Right atrium auricular region (tissue), 2 donors: ENCODE measurements around the gene MYF6. TPM values are rescaled to one million over a fixed set of nuclear protein-coding genes. Genes with fewer than 3 reads are reported as not detected.

Source experiments
- DNase-seq: peaks from one replicate; pipeline ENCODE4 v3.0.0-alpha.2; 2019; ENCODE audit warnings: low spot score
- H3K27ac ChIP-seq, 2 donors: fragments of 200-600 bp; sonication (generic); 1 replicate in 1 of 2; 2 replicates in 1 of 2; pipeline ENCODE4 v1.5.1; 2016 to 2019
- H3K27me3 ChIP-seq, 2 donors: fragments of 200-600 bp; sonication (generic); one replicate each; pipeline versions ENCODE4 v1.5.1 to v1.6.0; 2017 to 2019
- H3K36me3 ChIP-seq: fragments of 200-600 bp; sonication (generic); one replicate; pipeline ENCODE4 v1.5.1; 2016
- H3K4me1 ChIP-seq, 2 donors: fragments of 200-600 bp; sonication (generic); one replicate each; pipeline versions ENCODE4 v1.5.1 to v1.6.0; 2017 to 2019
- H3K4me3 ChIP-seq, 2 donors: fragments of 200-600 bp; sonication (generic); 1 replicate in 1 of 2; 2 replicates in 1 of 2; pipeline ENCODE4 v1.5.1; 2017 to 2019; ENCODE audit warnings: mild to moderate bottlenecking in 1 of 2, moderate library complexity in 1 of 2
- H3K9me3 ChIP-seq, 2 donors: fragments of 200-600 bp; sonication (generic); one replicate each; pipeline ENCODE4 v1.5.1; 2019
- total RNA-seq, 2 donors: library from RNA; depleted of rRNA; stranded (reverse); fragments of >200 nt; gene quantifications; one replicate each; pipeline ENCODE4 v1.1.0, GENCODE V29; 2016
- TF ChIP-seq, protein P1 (sequence below), 2 donors: fragments of 200-600 bp; sonication (generic); IDR thresholded peaks; one replicate each; pipeline ENCODE4 v1.5.1; 2019; ENCODE audit warnings: antibody characterized with exemption in 2 of 2

The MYF6 gene
- total RNA-seq, 2 donors from 2014 or later = 0.28 TPM; not detected in 1

DNA sequence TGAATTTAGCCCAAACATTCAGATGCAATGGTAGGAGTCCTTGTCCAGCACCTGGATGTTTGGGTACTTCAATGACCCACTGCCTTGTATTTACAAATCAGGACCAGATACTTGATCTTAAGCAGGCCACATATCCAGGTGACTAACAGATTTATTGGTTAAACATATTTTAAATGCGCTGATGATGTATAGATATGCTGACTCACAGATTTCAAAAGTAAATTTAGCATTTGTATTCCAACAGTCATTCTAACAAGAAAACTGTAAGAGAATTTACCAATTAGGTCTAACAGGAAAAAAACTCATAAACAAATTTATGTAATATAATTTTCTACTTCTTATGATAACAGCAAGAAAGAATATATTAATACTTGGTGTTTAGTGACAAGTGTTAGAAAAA lies 29.4 kb upstream of the MYF6 start:
- no peak for DNase-seq
- TF ChIP-seq, protein P1, sequence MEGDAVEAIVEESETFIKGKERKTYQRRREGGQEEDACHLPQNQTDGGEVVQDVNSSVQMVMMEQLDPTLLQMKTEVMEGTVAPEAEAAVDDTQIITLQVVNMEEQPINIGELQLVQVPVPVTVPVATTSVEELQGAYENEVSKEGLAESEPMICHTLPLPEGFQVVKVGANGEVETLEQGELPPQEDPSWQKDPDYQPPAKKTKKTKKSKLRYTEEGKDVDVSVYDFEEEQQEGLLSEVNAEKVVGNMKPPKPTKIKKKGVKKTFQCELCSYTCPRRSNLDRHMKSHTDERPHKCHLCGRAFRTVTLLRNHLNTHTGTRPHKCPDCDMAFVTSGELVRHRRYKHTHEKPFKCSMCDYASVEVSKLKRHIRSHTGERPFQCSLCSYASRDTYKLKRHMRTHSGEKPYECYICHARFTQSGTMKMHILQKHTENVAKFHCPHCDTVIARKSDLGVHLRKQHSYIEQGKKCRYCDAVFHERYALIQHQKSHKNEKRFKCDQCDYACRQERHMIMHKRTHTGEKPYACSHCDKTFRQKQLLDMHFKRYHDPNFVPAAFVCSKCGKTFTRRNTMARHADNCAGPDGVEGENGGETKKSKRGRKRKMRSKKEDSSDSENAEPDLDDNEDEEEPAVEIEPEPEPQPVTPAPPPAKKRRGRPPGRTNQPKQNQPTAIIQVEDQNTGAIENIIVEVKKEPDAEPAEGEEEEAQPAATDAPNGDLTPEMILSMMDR (IDR thresholded peaks at IDR 0.05) = no peak
- no peaks in the 10 kb centered on the region for H3K9me3 ChIP-seq
- no peak overlapping the region for H3K27ac ChIP-seq
- no peaks in the 10 kb centered on the region for H3K36me3 ChIP-seq
- H3K4me3 ChIP-seq = no peak overlapping the region
- H3K27me3 ChIP-seq = no peaks in the 10 kb centered on the region
- no peaks in the 10 kb centered on the region for H3K4me1 ChIP-seq

- Histone ChIP-seq H3K4me3 (no peak overlapping the region), H3K27ac (no peak overlapping the region)
- no peak for DNase-seq
Measured at GRCh38 chr12:80679346-80680131, 27.9 kb upstream of the MYF6 start.

DNA sequence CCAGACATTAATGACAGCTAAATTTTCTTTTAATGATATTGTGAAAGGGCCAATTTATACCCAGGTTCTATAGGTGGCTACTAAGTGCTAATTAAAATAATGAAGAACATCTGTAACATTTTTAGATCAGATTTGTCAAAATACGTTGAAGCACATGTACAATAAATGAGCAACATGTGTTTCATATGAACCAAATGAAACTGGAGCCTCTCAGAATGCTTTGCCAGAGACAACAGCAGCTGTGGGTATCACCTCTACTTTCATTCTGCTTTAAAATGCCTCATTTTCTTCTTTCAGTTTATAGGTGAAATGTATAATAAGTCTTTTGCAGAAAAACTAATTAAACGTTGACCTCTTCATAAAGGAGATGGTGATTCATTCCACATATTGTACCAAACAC lies 26.1 kb upstream of the MYF6 start:
- TF ChIP-seq, protein P1 (IDR thresholded peaks at IDR 0.05) = no peak
- DNase-seq = no peak
- Histone ChIP-seq H3K4me3 (no peak overlapping the region), H3K27me3 (no peaks in the 10 kb centered on the region), H3K4me1 (no peaks in the 10 kb centered on the region), H3K36me3 (no peaks in the 10 kb centered on the region), H3K9me3 (no peaks in the 10 kb centered on the region), H3K27ac (no peak overlapping the region)

More at GRCh38 chr12:80679346-80680131, 27.9 kb upstream of the MYF6 start:
- no peaks in the 10 kb centered on the region for H3K36me3 ChIP-seq
- no peaks in the 10 kb centered on the region for H3K27me3 ChIP-seq
- no peaks in the 10 kb centered on the region for H3K9me3 ChIP-seq
- H3K4me1 ChIP-seq = no peaks in the 10 kb centered on the region
- TF ChIP-seq, protein P1 (IDR thresholded peaks at IDR 0.05) = no peak

DNA sequence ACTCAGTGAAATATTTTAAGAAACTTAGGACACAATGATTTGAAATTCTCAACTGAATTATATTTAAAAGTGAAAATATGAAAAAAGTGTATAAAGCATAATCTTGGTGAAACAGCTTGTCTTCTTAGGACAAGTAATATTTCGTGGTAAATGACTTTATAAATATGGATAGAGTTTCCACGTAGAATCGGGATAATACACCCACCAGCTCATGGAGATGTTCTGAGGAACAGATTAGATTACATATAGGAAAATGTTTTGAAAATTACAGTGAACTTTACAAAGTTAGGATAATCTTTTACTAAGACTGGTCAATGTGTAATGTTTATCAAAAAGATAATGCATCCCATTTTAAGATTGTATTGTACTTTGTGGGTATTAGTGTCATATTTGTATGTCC lies 25.6 kb upstream of the MYF6 start:
- Histone ChIP-seq H3K27me3 (no peaks in the 10 kb centered on the region), H3K36me3 (no peaks in the 10 kb centered on the region), H3K9me3 (no peaks in the 10 kb centered on the region), H3K27ac (no peak overlapping the region), H3K4me1 (no peaks in the 10 kb centered on the region), H3K4me3 (no peak overlapping the region)
- TF ChIP-seq, protein P1 (IDR thresholded peaks at IDR 0.05) = no peak
- DNase-seq = no peak

DNA sequence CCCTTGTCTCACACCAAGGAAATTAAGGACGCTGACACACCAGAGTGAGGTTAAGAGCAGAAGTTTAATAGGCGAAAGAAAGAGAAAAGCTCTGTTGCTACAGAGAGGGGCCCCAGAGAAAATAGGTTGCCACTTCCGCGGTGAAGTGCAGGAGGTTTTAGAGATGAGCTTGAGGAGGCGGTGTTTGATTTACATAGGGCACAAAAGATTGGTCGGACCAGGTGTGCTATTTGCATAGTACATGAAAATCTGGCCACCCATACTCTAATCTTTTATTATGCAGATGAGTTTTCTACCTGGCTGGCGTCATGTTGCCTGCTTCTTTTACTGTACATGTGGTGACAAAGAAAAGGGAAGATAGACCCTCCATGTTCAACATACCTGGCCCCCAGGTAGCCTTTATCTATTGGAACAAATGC lies 23.3 kb upstream of the MYF6 start:
- no peaks in the 10 kb centered on the region for H3K36me3 ChIP-seq
- TF ChIP-seq, protein P1 (IDR thresholded peaks at IDR 0.05) = no peak
- H3K27ac ChIP-seq = no peak overlapping the region
- H3K4me3 ChIP-seq = no peak overlapping the region
- no peaks in the 10 kb centered on the region for H3K9me3 ChIP-seq
- no peak for DNase-seq
- H3K4me1 ChIP-seq = no peaks in the 10 kb centered on the region
- H3K27me3 ChIP-seq = no peaks in the 10 kb centered on the region

DNA sequence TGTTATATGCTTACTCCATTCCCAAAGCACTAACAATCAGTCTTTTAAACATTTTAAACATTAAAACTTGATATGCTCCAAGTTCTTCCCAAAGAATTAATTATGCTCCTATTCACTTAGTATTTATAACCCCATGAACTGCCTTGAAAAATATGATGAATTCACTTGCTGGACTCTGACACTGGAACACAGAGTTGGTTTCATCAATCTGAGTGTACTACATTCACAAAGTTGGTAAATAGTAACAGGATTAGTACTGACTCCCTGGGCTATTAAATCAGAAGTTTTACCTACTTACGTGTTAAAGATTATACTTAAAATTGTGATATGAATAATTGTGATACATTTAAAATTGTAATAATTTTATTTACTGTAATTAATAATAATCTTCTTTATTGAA lies 17.3 kb upstream of the MYF6 start:
- H3K27me3 ChIP-seq = no peaks in the 10 kb centered on the region
- no peak for DNase-seq
- no peak overlapping the region for H3K4me3 ChIP-seq
- no peaks in the 10 kb centered on the region for H3K4me1 ChIP-seq
- H3K36me3 ChIP-seq = no peaks in the 10 kb centered on the region
- H3K27ac ChIP-seq = no peak overlapping the region
- H3K9me3 ChIP-seq = no peaks in the 10 kb centered on the region
- TF ChIP-seq, protein P1 (IDR thresholded peaks at IDR 0.05) = no peak
